T-helper 1 cell treated with Interleukin-12 subunit alpha and Interleukin-12 subunit beta and Interleukin-4 antibody, amounts not matched to agents 30 μg/mL and 1 μg/mL, for 36 hours (primary cell): ENCODE measurements around the gene PEX19.

Experiments
- H3K27ac Mint-ChIP-seq: one replicate; pipeline ENCODE4 v1.8.0; 2021; ENCODE audit warnings: mild to moderate bottlenecking, mixed read lengths
- H3K27me3 Mint-ChIP-seq: one replicate; pipeline ENCODE4 v1.8.0; 2021; ENCODE audit warnings: low read depth, mixed read lengths
- H3K36me3 Mint-ChIP-seq: one replicate; pipeline ENCODE4 v1.8.0; 2021; ENCODE audit warnings: low read depth, mixed read lengths
- H3K4me1 Mint-ChIP-seq: one replicate; pipeline ENCODE4 v1.8.0; 2021; ENCODE audit warnings: low read depth, mixed read lengths
- H3K4me3 Mint-ChIP-seq: one replicate; pipeline ENCODE4 v1.8.0; 2021; ENCODE audit warnings: mild to moderate bottlenecking, moderate library complexity, mixed read lengths
- H3K9me3 Mint-ChIP-seq: one replicate; pipeline ENCODE4 v1.8.0; 2021; ENCODE audit warnings: mixed read lengths

The PEX19 gene

DNA sequence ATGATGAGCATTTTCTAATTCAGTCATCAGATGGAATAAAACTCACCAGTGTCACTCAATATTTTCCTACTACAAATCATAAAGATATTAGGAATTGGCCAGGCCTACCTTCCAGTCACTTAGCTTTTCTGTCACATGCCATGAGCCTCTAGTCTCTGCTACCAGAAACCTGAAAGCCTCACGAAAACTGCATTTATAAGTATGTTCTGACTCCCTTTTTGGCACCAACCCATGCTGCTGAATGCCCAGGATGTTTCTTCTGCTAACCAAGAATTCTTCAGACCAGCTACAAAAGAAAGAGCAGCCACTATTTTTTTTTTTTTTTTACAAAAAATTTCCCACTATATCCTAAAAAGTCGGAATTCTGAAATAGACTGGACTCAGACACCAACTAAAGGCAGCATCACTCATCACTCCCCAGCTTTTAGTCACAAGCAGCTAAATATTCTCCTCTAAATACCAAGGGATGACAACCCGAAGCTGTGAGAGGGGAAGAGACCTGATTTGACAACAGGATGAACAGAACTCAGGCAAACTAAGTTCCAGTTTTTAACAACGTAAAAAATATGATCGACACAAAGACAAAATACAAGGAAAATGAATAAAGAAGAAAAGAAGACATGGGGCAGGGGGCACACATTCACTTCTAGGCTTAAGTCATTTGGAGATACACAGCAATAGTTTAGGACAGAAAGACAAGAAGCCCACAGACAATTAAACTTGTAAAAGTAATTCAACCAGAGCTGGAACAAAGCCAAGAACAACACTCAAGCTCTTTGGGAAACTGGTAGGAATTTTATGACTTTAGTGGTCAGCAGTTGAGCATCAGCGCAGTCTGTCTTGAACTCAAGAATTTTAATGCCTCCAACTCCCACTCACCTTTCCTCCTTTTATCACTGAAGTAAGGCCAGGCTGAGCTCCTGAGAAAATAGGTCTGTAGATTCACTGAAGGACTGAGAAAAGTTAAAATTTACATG is 24.2 kb downstream of the PEX19 start:
- Mint-ChIP-seq H3K9me3 (no peaks in the 10 kb centered on the region), H3K4me1 (peaks cover 31% of the 10 kb centered on the region), H3K36me3 (peaks cover 16% of the 10 kb centered on the region), H3K27ac (peak overlapping the region; percentile 100), H3K4me3 (peak overlapping the region; percentile 98), H3K27me3 (no peaks in the 10 kb centered on the region)

DNA sequence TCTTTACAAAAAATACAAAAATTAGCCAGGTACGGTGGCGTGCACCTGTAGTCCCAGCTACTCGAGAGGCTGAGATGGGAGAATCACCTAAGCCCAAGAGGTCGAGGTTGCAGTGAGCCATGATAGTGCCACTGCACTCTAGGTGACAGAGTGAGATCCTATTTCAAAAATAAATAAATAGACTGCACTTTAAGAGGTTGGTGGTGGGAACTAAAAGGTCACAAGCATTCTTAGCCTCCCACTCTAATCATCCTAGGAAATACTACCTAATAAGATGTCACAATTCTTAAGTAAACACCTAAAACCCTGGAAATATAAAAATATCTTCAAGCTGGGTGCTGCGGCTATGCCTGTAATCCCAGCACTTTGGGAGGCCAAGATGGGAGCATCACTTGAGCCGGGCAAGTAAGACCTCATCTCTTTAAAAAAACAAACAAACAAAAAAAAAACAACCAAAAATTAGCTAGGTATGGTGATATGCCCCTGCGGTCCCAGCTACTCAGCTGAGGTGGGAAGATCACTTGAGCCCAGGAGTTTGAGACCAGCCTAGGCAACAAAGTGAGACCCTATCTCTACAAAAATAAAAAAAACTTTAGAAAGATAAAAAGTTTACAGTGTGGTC is 26.6 kb downstream of the PEX19 start:
- peaks cover 26% of the 10 kb centered on the region for H3K4me1 Mint-ChIP-seq
- H3K9me3 Mint-ChIP-seq = no peaks in the 10 kb centered on the region
- H3K27me3 Mint-ChIP-seq = no peaks in the 10 kb centered on the region
- no peak overlapping the region for H3K4me3 Mint-ChIP-seq
- H3K36me3 Mint-ChIP-seq = peaks cover 16% of the 10 kb centered on the region
- H3K27ac Mint-ChIP-seq = no peak overlapping the region

DNA sequence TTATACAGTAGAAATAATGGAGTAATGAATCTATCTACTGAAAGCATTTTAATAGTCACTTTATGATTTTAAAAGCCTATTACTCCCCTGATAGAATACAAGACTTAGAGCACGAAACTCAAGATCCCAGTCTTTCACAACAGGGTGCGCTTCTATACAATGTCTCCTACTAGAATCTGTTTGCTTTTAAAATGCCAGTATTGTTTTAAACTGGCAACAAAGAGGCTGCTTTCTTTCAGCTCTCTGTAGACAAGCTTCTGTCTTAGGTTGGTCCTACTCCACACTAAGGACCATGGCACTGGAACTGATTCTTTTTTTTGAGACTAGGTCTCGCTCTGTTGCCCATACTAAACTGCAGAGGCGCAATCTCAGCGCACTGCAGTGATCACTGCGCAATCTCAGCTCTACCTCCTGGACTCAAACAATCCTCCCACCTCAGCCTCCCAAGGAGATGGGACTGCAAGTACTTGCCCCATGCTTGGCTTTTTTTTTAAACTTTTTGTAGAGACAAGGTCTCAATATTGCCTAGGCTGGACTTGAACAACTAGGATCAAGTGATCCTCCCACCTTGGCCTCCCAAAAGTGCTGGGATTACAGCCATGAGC is 27.4 kb downstream of the PEX19 start:
- no peak overlapping the region for H3K4me3 Mint-ChIP-seq
- no peaks in the 10 kb centered on the region for H3K27me3 Mint-ChIP-seq
- H3K9me3 Mint-ChIP-seq = no peaks in the 10 kb centered on the region
- no peak overlapping the region for H3K27ac Mint-ChIP-seq
- peaks cover 23% of the 10 kb centered on the region for H3K4me1 Mint-ChIP-seq
- peaks cover 21% of the 10 kb centered on the region for H3K36me3 Mint-ChIP-seq

DNA sequence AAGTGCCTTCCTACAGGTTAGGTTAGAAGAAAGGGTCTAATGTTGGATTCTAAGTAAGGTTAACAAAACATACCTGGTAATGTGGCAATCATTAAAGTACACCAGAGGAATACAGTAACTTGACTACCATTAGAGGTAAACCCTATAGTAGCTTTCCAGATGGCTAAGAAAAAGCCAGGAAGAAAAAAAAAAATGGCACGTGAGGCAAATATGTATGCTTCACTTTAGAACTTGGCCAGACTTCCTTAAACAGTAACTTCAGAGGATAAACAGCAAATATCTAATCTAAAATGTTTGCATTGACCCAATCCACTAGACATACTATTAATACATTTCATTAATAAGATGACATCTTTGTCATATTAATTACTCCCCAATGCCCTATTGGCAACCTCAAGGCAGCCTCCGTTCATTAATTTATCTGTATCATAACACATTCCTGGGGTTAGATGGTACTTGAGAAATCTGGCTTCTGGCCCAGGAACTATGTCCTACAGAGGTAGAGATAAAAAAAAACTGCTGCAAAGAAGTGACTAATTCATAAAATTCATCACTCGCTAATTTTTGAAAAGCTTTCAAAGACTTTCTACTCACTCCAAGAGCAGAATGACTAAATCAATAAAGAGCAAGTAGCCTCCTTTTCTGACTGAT is 28.4 kb downstream of the PEX19 start:
- peaks cover 24% of the 10 kb centered on the region for H3K4me1 Mint-ChIP-seq
- H3K36me3 Mint-ChIP-seq = peaks cover 22% of the 10 kb centered on the region
- no peak overlapping the region for H3K4me3 Mint-ChIP-seq
- no peaks in the 10 kb centered on the region for H3K9me3 Mint-ChIP-seq
- H3K27me3 Mint-ChIP-seq = no peaks in the 10 kb centered on the region
- H3K27ac Mint-ChIP-seq = no peak overlapping the region

DNA sequence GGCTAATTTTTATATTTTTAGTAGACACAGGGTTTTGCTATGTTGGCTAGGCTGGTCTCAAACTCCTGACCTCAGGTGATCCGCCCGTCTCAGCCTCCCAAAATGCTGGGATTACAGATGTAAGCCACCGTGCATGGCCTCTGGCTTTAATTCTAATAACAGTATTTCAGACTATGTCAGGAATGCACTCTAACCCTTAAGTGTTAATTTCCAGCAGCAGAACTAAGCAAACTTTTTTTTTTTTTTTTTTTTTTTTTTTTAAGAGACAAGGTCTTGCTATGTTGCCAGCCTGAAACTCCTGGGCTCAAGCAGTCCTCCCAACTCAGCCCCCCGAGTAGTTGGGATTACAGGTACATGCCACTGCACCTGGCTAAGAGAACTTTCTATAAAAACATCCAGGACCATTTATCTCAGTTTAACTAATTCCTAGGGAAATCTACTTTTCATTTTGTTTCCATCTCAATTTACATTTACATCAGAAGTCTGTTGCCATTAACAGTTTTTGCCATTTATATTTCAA is 29.1 kb downstream of the PEX19 start:
- Mint-ChIP-seq H3K4me3 (no peak overlapping the region), H3K9me3 (no peaks in the 10 kb centered on the region), H3K27me3 (no peaks in the 10 kb centered on the region), H3K4me1 (peaks cover 19% of the 10 kb centered on the region), H3K36me3 (peaks cover 21% of the 10 kb centered on the region), H3K27ac (no peak overlapping the region)

DNA sequence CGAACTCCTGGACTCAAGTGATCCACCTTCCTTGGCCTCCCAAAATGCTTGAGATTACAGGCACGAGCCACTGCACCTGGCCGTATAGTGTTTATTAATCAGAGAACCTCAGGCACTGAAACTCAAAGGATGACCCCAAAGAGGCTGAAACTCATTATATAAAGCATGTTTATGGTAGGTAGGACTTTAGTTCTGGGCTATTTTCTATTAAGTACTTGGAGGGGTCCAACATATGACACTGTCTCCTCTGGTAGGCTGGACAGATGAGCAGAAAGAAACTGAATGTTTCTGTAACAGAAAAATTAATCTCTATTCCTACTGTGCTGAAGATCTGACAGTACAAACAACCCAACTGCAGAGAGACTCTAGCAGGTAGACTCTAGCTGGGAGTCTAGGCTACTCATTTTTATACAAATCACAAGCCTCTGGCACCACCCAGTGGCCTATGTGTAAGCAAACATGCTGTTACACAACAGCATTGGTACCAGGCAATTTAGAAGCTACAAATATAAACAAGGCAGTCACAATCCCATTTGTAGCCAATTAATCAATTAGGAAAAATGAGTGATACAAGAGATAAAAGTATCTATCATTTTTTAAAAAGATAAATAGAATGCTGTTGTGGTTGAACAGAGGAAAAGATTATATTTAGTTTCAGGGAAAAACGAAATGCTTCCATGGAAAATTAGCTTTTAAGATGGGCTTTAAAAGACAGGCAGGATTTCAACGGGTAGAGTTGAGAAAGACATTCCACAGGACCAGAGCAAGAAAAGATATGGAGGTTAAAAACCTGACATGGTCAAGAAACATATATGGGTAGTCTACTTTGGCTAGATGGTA is 33.0 kb downstream of the PEX19 start:
- Mint-ChIP-seq H3K4me3 (no peak overlapping the region), H3K9me3 (no peaks in the 10 kb centered on the region), H3K27me3 (no peaks in the 10 kb centered on the region), H3K27ac (no peak overlapping the region), H3K4me1 (peaks cover 4% of the 10 kb centered on the region), H3K36me3 (peaks cover 9% of the 10 kb centered on the region)

DNA sequence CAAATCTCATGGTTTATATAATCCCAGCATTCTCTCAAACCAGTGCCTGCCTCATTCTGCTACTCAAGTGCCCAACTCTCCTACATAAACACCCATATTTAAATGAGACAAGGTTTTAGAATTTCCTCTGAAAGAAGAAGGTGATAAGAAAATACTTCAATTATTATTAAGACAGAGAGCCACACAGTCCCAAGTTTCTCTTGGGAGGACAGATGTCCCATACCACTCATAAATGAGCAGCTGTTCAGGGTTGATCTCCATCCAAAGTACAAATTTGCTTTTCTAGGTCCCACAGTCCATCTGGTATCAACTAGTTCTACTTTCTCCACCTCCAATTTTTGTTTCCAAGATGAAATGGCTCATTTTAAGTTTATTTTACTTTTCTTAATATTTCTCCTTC is 33.9 kb downstream of the PEX19 start:
- Mint-ChIP-seq H3K9me3 (no peaks in the 10 kb centered on the region), H3K27ac (no peak overlapping the region), H3K36me3 (peaks cover 9% of the 10 kb centered on the region), H3K27me3 (no peaks in the 10 kb centered on the region), H3K4me3 (no peak overlapping the region), H3K4me1 (peaks cover 4% of the 10 kb centered on the region)

DNA sequence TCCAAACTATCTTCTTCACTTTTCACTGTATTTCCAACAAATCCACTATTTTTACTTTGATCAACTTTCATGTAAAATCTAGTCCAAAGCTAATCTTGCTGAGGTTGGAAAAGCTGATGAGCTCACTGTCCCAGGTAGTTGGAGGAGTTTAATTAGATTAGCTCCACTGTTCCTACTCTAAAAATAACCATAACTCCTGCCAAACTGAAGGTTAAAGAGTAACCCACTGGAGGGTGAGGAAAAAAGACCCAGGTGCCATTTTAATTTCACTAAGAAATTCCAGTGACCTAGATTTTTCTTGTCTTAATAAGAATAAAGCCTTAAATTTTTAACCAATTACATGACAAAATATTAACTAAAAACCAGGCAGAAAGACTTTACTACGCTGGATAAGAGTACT is 37.9 kb downstream of the PEX19 start:
- Mint-ChIP-seq H3K4me1 (peaks cover 5% of the 10 kb centered on the region), H3K4me3 (no peak overlapping the region), H3K9me3 (no peaks in the 10 kb centered on the region), H3K36me3 (peaks cover 3% of the 10 kb centered on the region), H3K27me3 (no peaks in the 10 kb centered on the region), H3K27ac (no peak overlapping the region)

DNA sequence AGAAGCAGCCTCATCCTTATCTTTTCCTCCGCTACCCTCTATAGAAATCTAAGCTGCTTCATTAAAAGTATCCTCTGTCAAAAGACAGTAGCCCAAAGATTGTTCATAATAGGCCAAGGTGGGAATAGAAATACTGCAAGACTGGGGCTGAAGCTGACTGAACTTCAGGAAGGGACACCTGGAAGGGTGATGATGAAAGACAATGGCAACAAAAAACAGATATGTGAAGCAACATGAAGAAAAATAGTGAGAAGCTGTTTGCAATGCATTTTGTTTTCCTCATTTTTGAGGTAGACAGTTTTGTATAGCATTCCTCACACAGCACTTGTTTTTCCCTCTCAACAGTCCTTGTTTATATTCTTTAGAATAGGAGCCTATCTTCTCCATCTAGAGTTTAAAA is 39.5 kb downstream of the PEX19 start:
- no peak overlapping the region for H3K27ac Mint-ChIP-seq
- peaks cover 1% of the 10 kb centered on the region for H3K4me1 Mint-ChIP-seq
- no peaks in the 10 kb centered on the region for H3K9me3 Mint-ChIP-seq
- no peaks in the 10 kb centered on the region for H3K27me3 Mint-ChIP-seq
- no peak overlapping the region for H3K4me3 Mint-ChIP-seq
- H3K36me3 Mint-ChIP-seq = peaks cover 5% of the 10 kb centered on the region

DNA sequence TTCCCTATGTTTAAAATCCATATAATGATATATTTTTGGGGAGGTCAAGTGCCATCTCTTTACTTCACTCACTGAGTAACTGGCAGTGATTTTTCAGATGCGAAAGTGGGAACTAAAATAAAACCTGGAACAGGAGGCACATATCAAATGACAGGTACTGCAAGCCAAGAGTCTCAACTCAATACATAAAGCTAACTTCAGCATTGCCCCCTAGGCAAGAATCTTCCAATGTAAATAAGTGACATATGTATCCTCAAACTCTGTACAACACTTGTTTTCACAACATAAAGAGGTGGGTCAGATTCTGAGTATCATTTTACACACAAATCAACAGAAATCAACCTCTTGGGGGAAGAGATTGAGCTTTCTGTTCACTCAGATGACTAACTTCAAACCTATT is 40.7 kb downstream of the PEX19 start:
- Mint-ChIP-seq H3K4me3 (no peak overlapping the region), H3K36me3 (peaks cover 15% of the 10 kb centered on the region), H3K27me3 (no peaks in the 10 kb centered on the region), H3K4me1 (peaks cover 1% of the 10 kb centered on the region), H3K27ac (no peak overlapping the region), H3K9me3 (no peaks in the 10 kb centered on the region)

DNA sequence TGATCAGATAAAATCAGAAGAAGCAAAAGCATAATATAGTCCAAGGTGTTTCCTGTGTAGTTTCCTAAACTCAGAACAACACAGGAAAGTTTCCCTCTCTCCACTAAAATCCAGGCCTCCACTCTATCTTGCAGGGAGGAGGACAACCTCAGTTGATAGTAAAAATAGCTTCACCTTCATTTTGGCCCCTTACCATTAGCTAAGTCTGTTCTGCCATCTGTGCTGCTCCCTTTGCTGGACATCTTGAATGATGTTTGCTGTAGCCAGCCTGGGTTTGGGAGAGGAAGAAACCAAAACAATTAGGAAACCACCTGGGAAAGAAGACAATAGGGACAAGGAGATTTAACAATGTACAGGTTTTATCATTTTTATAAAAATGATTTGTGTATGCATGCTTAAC is 41.2 kb downstream of the PEX19 start:
- no peaks in the 10 kb centered on the region for H3K27me3 Mint-ChIP-seq
- peaks cover 16% of the 10 kb centered on the region for H3K36me3 Mint-ChIP-seq
- H3K4me3 Mint-ChIP-seq = no peak overlapping the region
- no peaks in the 10 kb centered on the region for H3K9me3 Mint-ChIP-seq
- no peak overlapping the region for H3K27ac Mint-ChIP-seq
- H3K4me1 Mint-ChIP-seq = peaks cover 3% of the 10 kb centered on the region

DNA sequence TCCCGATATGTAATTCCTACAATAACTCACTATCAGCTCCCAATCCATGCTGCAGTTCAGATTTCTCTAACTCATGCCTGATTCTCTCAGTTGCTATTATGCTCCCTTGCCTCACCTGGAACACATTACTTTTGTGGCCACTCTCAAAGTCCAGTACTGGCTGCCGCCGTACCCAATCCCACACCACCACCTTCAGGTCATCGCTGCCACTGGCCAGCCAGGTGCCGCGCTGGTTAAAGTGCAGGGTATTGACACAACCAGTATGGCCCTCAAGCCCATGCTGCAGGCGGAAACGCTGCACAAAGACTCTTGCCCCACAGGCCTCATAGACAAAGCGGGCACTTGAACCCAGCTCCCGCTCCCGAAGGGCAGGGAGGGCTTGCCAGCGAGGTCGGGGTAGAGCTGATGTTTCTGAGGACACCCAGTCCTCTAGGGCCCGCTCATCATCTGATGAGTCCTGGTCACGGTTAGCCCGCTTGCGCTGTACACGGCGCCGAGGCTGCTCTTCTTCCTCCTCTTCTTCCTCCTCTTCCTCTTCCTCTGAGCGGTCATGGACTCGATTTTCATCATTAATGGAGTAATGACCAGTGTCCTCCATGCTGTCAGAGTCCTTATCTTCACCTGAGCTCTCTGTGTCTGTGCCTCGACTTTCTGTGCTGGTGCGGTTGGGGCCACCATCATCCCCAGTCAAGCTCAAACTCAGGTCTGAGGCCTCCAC is 45.2 kb downstream of the PEX19 start:
- Mint-ChIP-seq H3K4me3 (no peak overlapping the region), H3K27ac (no peak overlapping the region), H3K27me3 (no peaks in the 10 kb centered on the region), H3K9me3 (no peaks in the 10 kb centered on the region), H3K36me3 (peaks cover 33% of the 10 kb centered on the region), H3K4me1 (peaks cover 13% of the 10 kb centered on the region)

DNA sequence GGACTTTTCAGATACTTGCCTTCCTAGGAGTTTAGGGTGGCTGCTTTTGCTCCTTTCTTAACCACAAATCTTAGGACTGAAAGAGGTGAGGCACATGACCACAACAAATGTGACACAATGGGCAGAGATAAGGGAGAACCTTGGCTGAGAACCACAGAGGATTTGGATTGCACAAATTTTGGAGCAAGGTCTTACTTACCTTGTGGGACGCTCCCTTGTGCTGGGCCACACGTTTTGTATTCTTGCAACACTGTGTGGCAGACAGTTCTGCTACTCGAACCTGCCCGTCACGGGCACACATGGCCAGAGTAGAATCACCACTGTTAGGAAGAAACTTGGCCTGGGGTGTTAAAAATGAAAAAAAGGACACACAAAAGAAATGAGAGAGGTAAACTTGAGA is 46.5 kb downstream of the PEX19 start:
- Mint-ChIP-seq H3K4me1 (peaks cover 12% of the 10 kb centered on the region), H3K27me3 (no peaks in the 10 kb centered on the region), H3K27ac (no peak overlapping the region), H3K36me3 (peaks cover 39% of the 10 kb centered on the region), H3K9me3 (no peaks in the 10 kb centered on the region), H3K4me3 (no peak overlapping the region)
